Right renal pelvis (tissue), 4 donors: ENCODE results near the gene ZMAT5. TPM values are rescaled to one million over a fixed set of nuclear protein-coding genes. Genes with fewer than 3 reads are reported as not detected.
"Not testable (repeated sequence)": the region's sequence is repeated elsewhere in the genome, so short reads cannot be mapped to it uniquely, and the experiment has no call there.

ENCODE experiments used
- DNase-seq, 4 donors: peaks; one replicate each; pipeline ENCODE4 v3.0.0-alpha.2; 2013; ENCODE audit warnings: low read depth in 4 of 4, low spot score in 3 of 4, missing footprints in 1 of 4
- polyA plus RNA-seq, 4 donors: library from polyadenylated mRNA; unstranded; fragments of 120-200 nt; gene quantifications; one replicate each; pipeline ENCODE4 v1.2.1, GENCODE V29; 2013; ENCODE audit not compliant: insufficient read length in 4 of 4

ZMAT5 gene
- polyA plus RNA-seq, 4 donors = 22.8 to 29.7 (median 24.7) TPM

- no peak for DNase-seq
These were observed 10.9 kb downstream of the ZMAT5 start for GRCh38 chr22:29755889-29756288.

- DNase-seq = not testable (repeated sequence)
These were observed 12.0 kb downstream of the ZMAT5 start for GRCh38 chr22:29754658-29755395.

- no peak for DNase-seq
These were observed 12.8 kb downstream of the ZMAT5 start for GRCh38 chr22:29753808-29754657.

GRCh38 chr22:29751669-29752068, 15.1 kb downstream of the ZMAT5 start:
- no peak for DNase-seq

GRCh38 chr22:29750559-29751538, 16.0 kb downstream of the ZMAT5 start:
- no peak for DNase-seq

GRCh38 chr22:29750029-29750428, 16.8 kb downstream of the ZMAT5 start:
- no peak for DNase-seq

GRCh38 chr22:29748248-29748893, 18.4 kb downstream of the ZMAT5 start:
- DNase-seq = no peak

- no peak for DNase-seq
These were observed 19.0 kb downstream of the ZMAT5 start for GRCh38 chr22:29747832-29748231.

GRCh38 chr22:29744902-29745301, 21.9 kb downstream of the ZMAT5 start:
- DNase-seq = no peak

GRCh38 chr22:29742326-29742725, 24.5 kb downstream of the ZMAT5 start:
- DNase-seq = no peak

- no peak for DNase-seq
These were observed 24.9 kb downstream of the ZMAT5 start for GRCh38 chr22:29741926-29742325.

- DNase-seq = no peak
These were observed 26.6 kb downstream of the ZMAT5 start for GRCh38 chr22:29740216-29740615.

- no peak for DNase-seq
These were observed 27.4 kb downstream of the ZMAT5 start for GRCh38 chr22:29739346-29739875.

GRCh38 chr22:29738118-29738815, 28.5 kb downstream of the ZMAT5 start:
- DNase-seq = no peak

- no peak for DNase-seq
These were observed 29.3 kb downstream of the ZMAT5 start for GRCh38 chr22:29737251-29738117.

- no peak for DNase-seq
These were observed 31.4 kb downstream of the ZMAT5 start for GRCh38 chr22:29735416-29735815.

- no peak for DNase-seq
These were observed 32.0 kb downstream of the ZMAT5 start for GRCh38 chr22:29734838-29735237.

GRCh38 chr22:29734406-29734805, 32.4 kb downstream of the ZMAT5 start:
- DNase-seq = no peak
